DND-41 (cell line): ENCODE data around the gene CSF3.

Experiments used
- ATAC-seq: fragments of 200-7000 bp; cut with Tn5 transposase; 3 replicates; pipeline ENCODE4 v1.9.1; 2021; ENCODE audit warnings: low read depth; ENCODE audit not compliant: insufficient read depth
- DNase-seq: peaks from one replicate; pipeline ENCODE4 v3.0.0-alpha.2; 2020
- H2AFZ ChIP-seq: 2 replicates; pipeline ENCODE4 v1.6.0; 2012; ENCODE audit warnings: low read depth, low read length
- H3K27ac ChIP-seq: 2 replicates; pipeline ENCODE4 v1.5.1; 2012; ENCODE audit warnings: low read length, inconsistent platforms
- H3K27me3 ChIP-seq: fragments of 200-600 bp; sonication (generic); 2 replicates; pipeline ENCODE4 v1.6.0; 2012; ENCODE audit warnings: low read length, mild to moderate bottlenecking, inconsistent platforms; ENCODE audit not compliant: insufficient read depth, poor library complexity
- H3K36me3 ChIP-seq: 2 replicates; pipeline ENCODE4 v1.5.1; 2012; ENCODE audit warnings: low read length, inconsistent platforms; ENCODE audit not compliant: insufficient read depth
- H3K4me1 ChIP-seq: 2 replicates; pipeline ENCODE4 v1.5.1; 2012; ENCODE audit warnings: mild to moderate bottlenecking, low read length; ENCODE audit not compliant: insufficient read depth
- H3K4me2 ChIP-seq: 2 replicates; pipeline ENCODE4 v1.6.0; 2012; ENCODE audit warnings: mild to moderate bottlenecking, moderate library complexity, low read length, inconsistent platforms; ENCODE audit not compliant: insufficient read depth
- H3K4me3 ChIP-seq, 2 experiments: fragments of 200-600 bp in 1 of 2; shearing (Covaris generic) in 1 of 2; 2 replicates each; pipeline ENCODE4 v1.5.1; 2012 to 2016; ENCODE audit warnings: inconsistent platforms in 2 of 2, low read length in 2 of 2, mild to moderate bottlenecking in 2 of 2, low read depth in 1 of 2, moderate library complexity in 1 of 2
- H3K79me2 ChIP-seq: 2 replicates; pipeline ENCODE4 v1.6.0; 2012; ENCODE audit warnings: low read length, inconsistent platforms; ENCODE audit not compliant: insufficient read depth
- H3K9ac ChIP-seq: 2 replicates; pipeline ENCODE4 v1.6.0; 2012; ENCODE audit warnings: low read depth, mild to moderate bottlenecking, inconsistent platforms, low read length, moderate library complexity
- H3K9me3 ChIP-seq: 2 replicates; pipeline ENCODE4 v1.5.1; 2012; ENCODE audit warnings: low read length, moderate library complexity, mild to moderate bottlenecking, inconsistent platforms; ENCODE audit not compliant: insufficient read depth, severe bottlenecking
- H4K20me1 ChIP-seq: 2 replicates; pipeline ENCODE4 v1.6.0; 2012; ENCODE audit warnings: low read length; ENCODE audit not compliant: insufficient read depth
- EZH2 ChIP-seq: IDR thresholded peaks from 3 replicates; pipeline ENCODE4 v1.6.1; 2012; ENCODE audit warnings: borderline replicate concordance, low read depth, mild to moderate bottlenecking, moderate library complexity, low read length, inconsistent platforms; ENCODE audit not compliant: severe bottlenecking
- TF ChIP-seq, protein P1 (sequence below): IDR thresholded peaks from 2 replicates; pipeline ENCODE4 v1.5.1; 2012; ENCODE audit warnings: borderline replicate concordance, low read length, moderate library complexity, mild to moderate bottlenecking; ENCODE audit not compliant: poor library complexity, severe bottlenecking; ENCODE audit errors: extremely low read depth

CSF3 gene

DNA sequence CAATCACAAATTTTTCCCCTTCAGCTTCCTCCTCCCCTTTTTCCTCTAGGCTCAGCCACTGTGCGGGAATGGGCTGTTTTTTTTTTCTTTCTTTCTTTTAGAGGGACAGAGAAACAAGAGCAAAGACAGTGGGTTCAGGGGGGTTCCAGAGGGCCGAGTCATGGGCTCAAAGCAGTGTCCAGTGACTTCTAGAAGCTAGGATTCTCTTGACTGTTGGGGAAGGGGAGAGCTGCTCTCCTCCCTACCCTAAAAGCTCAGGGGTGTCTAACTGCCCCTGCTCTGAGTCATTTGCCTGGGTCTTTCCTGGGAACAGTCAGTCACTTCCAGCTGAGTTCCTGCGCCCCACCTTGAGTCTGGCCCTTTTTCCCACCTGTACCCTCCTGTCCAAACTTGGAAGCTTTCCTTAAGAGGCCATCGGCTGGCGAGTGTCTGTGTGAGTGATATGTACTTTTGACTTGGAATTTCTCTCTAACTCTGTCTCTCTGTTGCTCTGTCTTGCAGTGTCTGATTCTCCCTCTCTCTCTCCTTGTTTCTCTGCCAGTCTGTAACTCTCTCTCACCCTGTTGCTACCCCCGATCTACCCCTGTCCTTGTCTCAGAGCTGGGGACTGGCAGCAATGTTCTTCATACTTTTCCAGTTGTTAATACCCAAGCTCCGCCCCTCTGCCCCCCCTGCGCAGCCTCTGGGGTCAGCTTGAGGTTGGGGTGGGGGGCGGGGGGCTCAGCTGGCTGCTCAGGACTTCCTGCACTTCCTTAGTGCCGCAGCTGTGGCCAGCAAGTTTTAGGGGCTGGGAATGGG lies 49.9 kb downstream of the CSF3 start:
- no peak overlapping the region for H2AFZ ChIP-seq
- no peaks in the 10 kb centered on the region for H4K20me1 ChIP-seq
- H3K27me3 ChIP-seq, result no peaks in the 10 kb centered on the region
- peaks cover 67% of the 10 kb centered on the region for H3K4me1 ChIP-seq
- TF ChIP-seq, protein P1, sequence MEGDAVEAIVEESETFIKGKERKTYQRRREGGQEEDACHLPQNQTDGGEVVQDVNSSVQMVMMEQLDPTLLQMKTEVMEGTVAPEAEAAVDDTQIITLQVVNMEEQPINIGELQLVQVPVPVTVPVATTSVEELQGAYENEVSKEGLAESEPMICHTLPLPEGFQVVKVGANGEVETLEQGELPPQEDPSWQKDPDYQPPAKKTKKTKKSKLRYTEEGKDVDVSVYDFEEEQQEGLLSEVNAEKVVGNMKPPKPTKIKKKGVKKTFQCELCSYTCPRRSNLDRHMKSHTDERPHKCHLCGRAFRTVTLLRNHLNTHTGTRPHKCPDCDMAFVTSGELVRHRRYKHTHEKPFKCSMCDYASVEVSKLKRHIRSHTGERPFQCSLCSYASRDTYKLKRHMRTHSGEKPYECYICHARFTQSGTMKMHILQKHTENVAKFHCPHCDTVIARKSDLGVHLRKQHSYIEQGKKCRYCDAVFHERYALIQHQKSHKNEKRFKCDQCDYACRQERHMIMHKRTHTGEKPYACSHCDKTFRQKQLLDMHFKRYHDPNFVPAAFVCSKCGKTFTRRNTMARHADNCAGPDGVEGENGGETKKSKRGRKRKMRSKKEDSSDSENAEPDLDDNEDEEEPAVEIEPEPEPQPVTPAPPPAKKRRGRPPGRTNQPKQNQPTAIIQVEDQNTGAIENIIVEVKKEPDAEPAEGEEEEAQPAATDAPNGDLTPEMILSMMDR, result no peak
- no peak for TF ChIP-seq EZH2
- H3K79me2 ChIP-seq, result peaks cover 57% of the 10 kb centered on the region
- peak overlapping the region; percentile 25; the same call in 1 of the 2 replicates for H3K27ac ChIP-seq
- DNase-seq (no peak), ATAC-seq (no peak)
- no peaks in the 10 kb centered on the region for H3K9me3 ChIP-seq
- no peaks in the 10 kb centered on the region; the same call in 1 of the 2 replicates for H3K36me3 ChIP-seq
- H3K4me3 ChIP-seq, result no peak overlapping the region
- peak overlapping the region; percentile 20 for H3K9ac ChIP-seq
- H3K4me2 ChIP-seq, result peak overlapping the region; percentile 95

DNA sequence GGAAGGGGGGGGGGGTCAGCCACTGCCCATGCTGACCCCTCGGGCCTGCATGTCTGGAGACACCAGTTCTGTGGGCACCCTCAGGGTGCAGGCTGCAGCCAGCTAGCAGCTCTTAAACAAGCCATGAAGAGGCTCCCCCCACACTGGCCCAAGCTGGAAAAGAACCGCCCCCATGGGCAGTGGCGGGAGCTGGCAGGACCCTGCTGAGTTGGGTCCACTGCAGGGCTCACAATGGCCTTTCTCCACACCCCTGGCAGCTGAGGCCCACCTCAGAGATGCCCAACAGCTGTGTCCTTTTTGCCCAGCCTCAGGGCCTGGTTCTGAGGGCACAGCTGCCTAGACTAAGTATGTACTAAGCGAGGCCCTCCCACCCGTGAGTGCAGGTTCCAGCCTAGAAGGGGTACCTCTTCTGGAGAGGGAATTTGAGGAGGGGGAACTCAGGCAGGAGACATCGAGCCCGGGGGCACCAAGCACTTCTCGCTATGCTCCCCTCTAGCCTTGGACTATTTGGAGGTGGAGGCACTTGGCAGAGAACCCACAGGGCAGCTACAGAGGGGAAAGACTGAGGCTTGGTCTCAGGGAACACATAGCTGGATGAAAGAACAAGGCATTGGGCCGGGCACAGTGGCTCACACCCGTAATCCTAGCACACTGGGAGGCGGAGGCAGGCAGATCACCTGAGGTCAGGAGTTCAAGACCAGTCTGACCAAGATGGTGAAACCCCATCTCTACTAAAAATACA lies 50.7 kb downstream of the CSF3 start:
- no peaks in the 10 kb centered on the region; the same call in 1 of the 2 replicates for H3K36me3 ChIP-seq
- DNase-seq (no peak), ATAC-seq (no peak)
- no peak overlapping the region for H3K27ac ChIP-seq
- no peak overlapping the region for H3K4me3 ChIP-seq
- no peak overlapping the region for H3K4me2 ChIP-seq
- H3K27me3 ChIP-seq, result no peaks in the 10 kb centered on the region
- no peak overlapping the region for H2AFZ ChIP-seq
- H3K9ac ChIP-seq, result no peak overlapping the region
- no peaks in the 10 kb centered on the region for H4K20me1 ChIP-seq
- no peak for TF ChIP-seq EZH2
- TF ChIP-seq, protein P1, result no peak
- peaks cover 73% of the 10 kb centered on the region for H3K4me1 ChIP-seq
- peaks cover 64% of the 10 kb centered on the region for H3K79me2 ChIP-seq
- H3K9me3 ChIP-seq, result no peaks in the 10 kb centered on the region
